GM21786 (cell line): ENCODE results near the gene KRT85.
A peak's percentile ranks its signal among the peaks of the same experiment; 100 is the strongest.

Source experiments
- ATAC-seq: cut with Tn5 transposase; IDR thresholded peaks from one replicate; pipeline ENCODE4 v1.9.1; 2021; ENCODE audit not compliant: unreplicated experiment

KRT85 gene

GRCh38 chr12:52369211-52369610 is 1.9 kb upstream of the KRT85 start:
- ATAC-seq = no peak

- ATAC-seq = no peak
Observed at GRCh38 chr12:52368508-52368907, 1.2 kb upstream of the KRT85 start.

GRCh38 chr12:52367876-52368275 is 595 bp upstream of the KRT85 start:
- no peak for ATAC-seq

- no peak for ATAC-seq
Observed at GRCh38 chr12:52364901-52365489, 2.3 kb downstream of the KRT85 start.

- ATAC-seq = no peak
Observed at GRCh38 chr12:52364061-52364460, 3.2 kb downstream of the KRT85 start.

GRCh38 chr12:52363111-52363679 is 4.1 kb downstream of the KRT85 start:
- ATAC-seq = no peak

- ATAC-seq = no peak
Observed at GRCh38 chr12:52362118-52362726, 5.1 kb downstream of the KRT85 start.

GRCh38 chr12:52361553-52361952 is 5.7 kb downstream of the KRT85 start:
- ATAC-seq = no peak

GRCh38 chr12:52360663-52361271 is 6.5 kb downstream of the KRT85 start:
- no peak for ATAC-seq

- ATAC-seq = no peak
Observed at GRCh38 chr12:52360106-52360662, 7.1 kb downstream of the KRT85 start.

GRCh38 chr12:52359621-52360061 is 7.6 kb downstream of the KRT85 start:
- no peak for ATAC-seq

- ATAC-seq = peak; percentile 91
Observed at GRCh38 chr12:52358575-52359350, 8.5 kb downstream of the KRT85 start.

- no peak for ATAC-seq
Observed at GRCh38 chr12:52356762-52357580, 10.3 kb downstream of the KRT85 start.

GRCh38 chr12:52356031-52356761 is 11.1 kb downstream of the KRT85 start:
- no peak for ATAC-seq

GRCh38 chr12:52355176-52355575 is 12.1 kb downstream of the KRT85 start:
- ATAC-seq = no peak

- ATAC-seq = no peak
Observed at GRCh38 chr12:52354200-52354599, 13.1 kb downstream of the KRT85 start.

- ATAC-seq = no peak
Observed at GRCh38 chr12:52353766-52354165, 13.5 kb downstream of the KRT85 start.

GRCh38 chr12:52352951-52353350 is 14.3 kb downstream of the KRT85 start:
- no peak for ATAC-seq

- no peak for ATAC-seq
Observed at GRCh38 chr12:52351196-52352059, 15.9 kb downstream of the KRT85 start.
